ENCODE measurements around the gene FEM1C. TPM values are rescaled to one million over a fixed set of nuclear protein-coding genes. Genes with fewer than 3 reads are reported as not detected.

FEM1C gene
- total RNA-seq, 2 donors from 2014 or later, result 4.9 to 11.9 TPM

DNA sequence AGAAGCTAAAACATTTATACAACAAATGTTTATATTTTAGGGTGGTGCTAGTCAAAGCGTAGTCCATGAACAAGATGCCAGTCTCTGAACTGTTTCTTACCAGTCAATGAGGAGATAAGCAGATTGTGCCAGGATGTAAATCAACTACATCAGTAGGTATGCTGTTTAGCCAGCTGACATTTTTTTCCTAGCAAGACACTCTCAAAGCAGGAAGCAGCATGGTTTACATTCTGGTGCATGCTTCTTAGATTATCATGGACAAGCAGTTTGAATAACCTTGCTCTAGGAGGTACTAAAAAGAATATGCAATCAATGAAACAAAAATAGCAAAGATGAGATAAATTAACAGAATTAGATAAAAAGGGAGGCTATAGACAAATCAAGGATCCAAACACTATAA lies 40.7 kb upstream of the FEM1C start:
- no peak for DNase-seq
- Histone ChIP-seq H3K36me3 (replicated peaks in 1 of 2; ENCODE audit: insufficient read depth in 1 of 2, low read depth in 2 of 2) (no peaks in the 10 kb centered on the region), H3K27ac (no peak overlapping the region), H3K4me3 (no peak overlapping the region), H3K9me3 (no peaks in the 10 kb centered on the region), H3K27me3 (no peaks in the 10 kb centered on the region), H3K4me1 (peaks cover 7% of the 10 kb centered on the region)
- intact Hi-C loops (cut with DNase I), result loop anchor here (5.0 kb wide), 1 partner anchor 273 kb away; no protein-coding TSS in a partner anchor
- no peak for ATAC-seq
- WGBS, 2 donors, result 81 to 95% methylated on average over 1 of the region's 1 CpG
- TF ChIP-seq, protein P1, sequence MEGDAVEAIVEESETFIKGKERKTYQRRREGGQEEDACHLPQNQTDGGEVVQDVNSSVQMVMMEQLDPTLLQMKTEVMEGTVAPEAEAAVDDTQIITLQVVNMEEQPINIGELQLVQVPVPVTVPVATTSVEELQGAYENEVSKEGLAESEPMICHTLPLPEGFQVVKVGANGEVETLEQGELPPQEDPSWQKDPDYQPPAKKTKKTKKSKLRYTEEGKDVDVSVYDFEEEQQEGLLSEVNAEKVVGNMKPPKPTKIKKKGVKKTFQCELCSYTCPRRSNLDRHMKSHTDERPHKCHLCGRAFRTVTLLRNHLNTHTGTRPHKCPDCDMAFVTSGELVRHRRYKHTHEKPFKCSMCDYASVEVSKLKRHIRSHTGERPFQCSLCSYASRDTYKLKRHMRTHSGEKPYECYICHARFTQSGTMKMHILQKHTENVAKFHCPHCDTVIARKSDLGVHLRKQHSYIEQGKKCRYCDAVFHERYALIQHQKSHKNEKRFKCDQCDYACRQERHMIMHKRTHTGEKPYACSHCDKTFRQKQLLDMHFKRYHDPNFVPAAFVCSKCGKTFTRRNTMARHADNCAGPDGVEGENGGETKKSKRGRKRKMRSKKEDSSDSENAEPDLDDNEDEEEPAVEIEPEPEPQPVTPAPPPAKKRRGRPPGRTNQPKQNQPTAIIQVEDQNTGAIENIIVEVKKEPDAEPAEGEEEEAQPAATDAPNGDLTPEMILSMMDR (IDR thresholded peaks at IDR 0.05), result no peak
- no peak for TF ChIP-seq POLR2A (IDR thresholded peaks at IDR 0.05)

DNA sequence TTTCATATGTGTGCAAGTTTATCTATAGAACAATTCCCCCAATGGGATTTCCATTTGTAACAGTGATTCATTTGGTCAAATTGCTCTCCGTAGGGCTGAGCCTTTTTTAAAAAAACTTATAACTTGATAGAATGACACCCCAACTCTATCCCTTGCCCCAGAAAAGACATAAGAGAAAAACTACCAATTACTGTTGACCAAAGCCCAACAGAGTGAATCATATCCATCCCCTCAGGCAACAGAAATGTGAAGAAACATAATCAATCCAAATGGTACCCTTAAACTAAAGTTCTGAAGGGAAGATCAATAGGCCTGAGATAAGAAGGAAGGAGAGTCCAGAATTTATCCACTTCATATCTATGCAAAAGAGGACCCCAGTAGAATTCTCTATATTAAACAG lies 39.9 kb upstream of the FEM1C start:
- 78 to 97% methylated on average over 1 of the region's 1 CpG for WGBS, 2 donors
- intact Hi-C loops (cut with DNase I), result no loop called here

GRCh38 chr5:115583474-115583873 lies 38.9 kb upstream of the FEM1C start:
- 39 to 51% methylated on average over 3 of the region's 3 CpGs for WGBS, 2 donors
- intact Hi-C loops (cut with DNase I), result no loop called here
- Histone ChIP-seq H3K27me3 (no peaks in the 10 kb centered on the region), H3K4me1 (no peaks in the 10 kb centered on the region), H3K36me3 (replicated peaks in 1 of 2; ENCODE audit: insufficient read depth in 1 of 2, low read depth in 2 of 2) (no peaks in the 10 kb centered on the region), H3K9me3 (no peaks in the 10 kb centered on the region), H3K27ac (no peak overlapping the region), H3K4me3 (no peak overlapping the region)
- DNase-seq (peak in 2 of 4 donors; percentile 14 to 34), ATAC-seq (peak; percentile 35)
- TF ChIP-seq, protein P1 (IDR thresholded peaks at IDR 0.05), result no peak
- no peak for TF ChIP-seq POLR2A (IDR thresholded peaks at IDR 0.05)

More for the DNA sequence above, 39.9 kb upstream of the FEM1C start:
- Histone ChIP-seq H3K27ac (no peak overlapping the region), H3K4me1 (peaks cover 6% of the 10 kb centered on the region), H3K9me3 (no peaks in the 10 kb centered on the region), H3K4me3 (no peak overlapping the region), H3K27me3 (no peaks in the 10 kb centered on the region), H3K36me3 (replicated peaks in 1 of 2; ENCODE audit: insufficient read depth in 1 of 2, low read depth in 2 of 2) (no peaks in the 10 kb centered on the region)
- DNase-seq (no peak), ATAC-seq (no peak)
- TF ChIP-seq POLR2A (IDR thresholded peaks at IDR 0.05), result no peak
- TF ChIP-seq, protein P1 (IDR thresholded peaks at IDR 0.05), result no peak

DNA sequence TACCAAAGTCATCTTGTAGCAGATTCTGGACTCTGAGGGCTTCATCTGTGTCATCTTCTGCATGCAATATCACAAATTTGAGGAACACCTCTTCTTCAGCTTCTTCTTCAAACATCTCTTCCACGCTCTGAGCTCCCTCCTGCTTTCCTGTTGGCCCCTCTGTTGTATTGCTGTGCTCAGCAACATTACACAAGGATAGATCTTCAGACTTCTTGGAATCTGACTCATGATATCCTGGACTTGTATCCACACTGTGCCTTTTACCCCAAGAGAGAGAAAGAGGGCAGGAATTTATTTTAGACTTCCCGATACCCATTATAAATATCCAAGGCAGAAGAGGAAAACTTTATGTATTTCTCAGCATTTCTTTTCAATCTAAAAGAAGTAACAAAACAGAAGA lies 36.4 kb upstream of the FEM1C start:
- no peak for TF ChIP-seq POLR2A (IDR thresholded peaks at IDR 0.05)
- TF ChIP-seq, protein P1 (IDR thresholded peaks at IDR 0.05), result no peak
- Histone ChIP-seq H3K27me3 (no peaks in the 10 kb centered on the region), H3K36me3 (replicated peaks in 1 of 2; ENCODE audit: insufficient read depth in 1 of 2, low read depth in 2 of 2) (no peaks in the 10 kb centered on the region), H3K9me3 (no peaks in the 10 kb centered on the region), H3K4me1 (no peaks in the 10 kb centered on the region), H3K4me3 (no peak overlapping the region), H3K27ac (no peak overlapping the region)
- ATAC-seq (no peak), DNase-seq (no peak)
- intact Hi-C loops (cut with DNase I), result no loop called here
- 96 to 97% methylated on average over 2 of the region's 2 CpGs for WGBS, 2 donors

DNA sequence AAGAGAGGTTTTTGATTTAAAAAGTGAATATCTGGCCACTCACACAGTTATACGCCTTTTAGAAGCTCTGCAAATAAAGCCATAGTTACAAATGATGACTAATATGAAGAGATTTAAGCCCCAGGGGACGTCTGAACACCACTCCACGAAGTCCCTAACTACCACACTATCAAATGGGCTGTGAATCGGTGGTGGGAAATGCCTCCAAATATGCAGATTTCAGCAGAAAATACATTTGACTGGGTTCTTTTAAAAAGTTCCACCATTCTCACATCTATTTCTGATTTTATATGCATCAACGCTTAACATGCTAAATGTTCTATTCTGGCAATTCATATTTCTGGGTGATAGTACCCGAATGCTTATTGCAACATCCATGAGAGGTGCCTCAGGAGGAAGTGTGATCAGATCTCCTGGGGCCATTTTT lies 35.2 kb upstream of the FEM1C start:
- no peaks in the 10 kb centered on the region for H3K4me1 ChIP-seq
- TF ChIP-seq, protein P1 (IDR thresholded peaks at IDR 0.05), result no peak
- TF ChIP-seq POLR2A (IDR thresholded peaks at IDR 0.05), result no peak
- no peaks in the 10 kb centered on the region for H3K27me3 ChIP-seq
- no peak for DNase-seq
- no peak overlapping the region for H3K4me3 ChIP-seq
- no peaks in the 10 kb centered on the region for H3K9me3 ChIP-seq
- H3K36me3 ChIP-seq (replicated peaks in 1 of 2; ENCODE audit: insufficient read depth in 1 of 2, low read depth in 2 of 2), result no peaks in the 10 kb centered on the region
- 86 to 89% methylated on average over 6 of the region's 6 CpGs for WGBS, 2 donors
- ATAC-seq, result no peak
- intact Hi-C loops (cut with DNase I), result no loop called here
- H3K27ac ChIP-seq, result no peak overlapping the region
